Ishikawa (cell line): ENCODE results near the gene FOXRED2.

Source experiments
- CEBPB ChIP-seq: IDR thresholded peaks from 2 replicates; pipeline ENCODE4 v1.6.1; 2012
- CREB1 ChIP-seq: IDR thresholded peaks from 2 replicates; pipeline ENCODE4 v1.6.1; 2012; ENCODE audit warnings: low read depth
- EGR1 ChIP-seq: IDR thresholded peaks from 2 replicates; pipeline ENCODE4 v1.6.1; 2012
- EP300 ChIP-seq: IDR thresholded peaks from 2 replicates; pipeline ENCODE4 v1.6.1; 2012; ENCODE audit warnings: borderline replicate concordance
- FOXM1 ChIP-seq: IDR thresholded peaks from 2 replicates; pipeline ENCODE4 v1.6.1; 2012; ENCODE audit warnings: low read depth, borderline replicate concordance
- NFIC ChIP-seq: IDR thresholded peaks from 2 replicates; pipeline ENCODE4 v1.6.1; 2012
- RAD21 ChIP-seq: IDR thresholded peaks from 2 replicates; pipeline ENCODE4 v1.6.1; 2012; ENCODE audit warnings: low read depth
- TAF1 ChIP-seq: IDR thresholded peaks from 2 replicates; pipeline ENCODE4 v1.6.1; 2012; ENCODE audit warnings: low read depth, mild to moderate bottlenecking
- TCF12 ChIP-seq: IDR thresholded peaks from 2 replicates; pipeline ENCODE4 v1.6.1; 2012; ENCODE audit warnings: low read depth
- TEAD4 ChIP-seq: IDR thresholded peaks from 2 replicates; pipeline ENCODE4 v1.6.1; 2012
- YY1 ChIP-seq: IDR thresholded peaks from 2 replicates; pipeline ENCODE4 v1.6.1; 2012; ENCODE audit warnings: low read depth
- ZBTB7A ChIP-seq: IDR thresholded peaks from 2 replicates; pipeline ENCODE4 v1.6.1; 2012; ENCODE audit warnings: low read depth
- TF ChIP-seq, protein P1 (sequence below): IDR thresholded peaks from 2 replicates; pipeline ENCODE4 v1.6.1; 2012; ENCODE audit warnings: low read depth, mild to moderate bottlenecking
- TF ChIP-seq, protein P2 (sequence below): IDR thresholded peaks from 2 replicates; pipeline ENCODE4 v1.6.1; 2012
- TF ChIP-seq, protein P3 (sequence below): IDR thresholded peaks from 2 replicates; pipeline ENCODE4 v1.6.1; 2012

FOXRED2 gene

DNA sequence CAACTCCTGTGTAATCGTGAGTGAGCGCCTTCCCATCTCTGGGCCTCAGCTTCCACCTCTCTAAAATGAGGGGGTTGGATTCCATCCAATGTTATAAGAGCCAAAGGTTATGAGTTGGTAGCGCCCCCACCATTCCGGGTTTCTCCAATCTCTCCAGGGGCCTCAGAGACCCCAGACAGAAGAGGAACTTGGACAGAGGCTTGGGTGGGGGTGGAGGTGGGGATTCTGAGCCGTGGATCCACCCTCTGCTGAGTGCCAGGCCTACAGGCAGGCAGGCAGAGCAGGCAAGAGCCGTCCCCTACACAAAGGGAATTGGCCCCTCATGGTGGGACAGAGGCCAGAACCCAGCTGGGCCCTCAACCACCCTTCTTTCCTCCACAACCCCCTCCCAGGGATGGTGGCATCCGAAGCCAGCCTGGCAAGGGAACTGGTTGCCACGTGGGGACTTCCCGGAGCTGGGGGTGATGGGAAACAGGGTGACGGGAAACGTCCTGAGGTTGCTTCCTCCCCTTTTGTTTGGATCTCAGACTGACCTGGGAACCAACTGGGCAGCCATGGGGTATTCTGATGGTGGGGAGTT lies 57.2 kb downstream of the FOXRED2 start:
- TF ChIP-seq TCF12 (no peak), YY1 (no peak), EP300 (no peak), FOXM1 (no peak), ZBTB7A (no peak), TAF1 (no peak), CREB1 (no peak), TEAD4 (no peak), CEBPB (no peak), RAD21 (no peak), EGR1 (no peak), NFIC (no peak)
- TF ChIP-seq, protein P1, sequence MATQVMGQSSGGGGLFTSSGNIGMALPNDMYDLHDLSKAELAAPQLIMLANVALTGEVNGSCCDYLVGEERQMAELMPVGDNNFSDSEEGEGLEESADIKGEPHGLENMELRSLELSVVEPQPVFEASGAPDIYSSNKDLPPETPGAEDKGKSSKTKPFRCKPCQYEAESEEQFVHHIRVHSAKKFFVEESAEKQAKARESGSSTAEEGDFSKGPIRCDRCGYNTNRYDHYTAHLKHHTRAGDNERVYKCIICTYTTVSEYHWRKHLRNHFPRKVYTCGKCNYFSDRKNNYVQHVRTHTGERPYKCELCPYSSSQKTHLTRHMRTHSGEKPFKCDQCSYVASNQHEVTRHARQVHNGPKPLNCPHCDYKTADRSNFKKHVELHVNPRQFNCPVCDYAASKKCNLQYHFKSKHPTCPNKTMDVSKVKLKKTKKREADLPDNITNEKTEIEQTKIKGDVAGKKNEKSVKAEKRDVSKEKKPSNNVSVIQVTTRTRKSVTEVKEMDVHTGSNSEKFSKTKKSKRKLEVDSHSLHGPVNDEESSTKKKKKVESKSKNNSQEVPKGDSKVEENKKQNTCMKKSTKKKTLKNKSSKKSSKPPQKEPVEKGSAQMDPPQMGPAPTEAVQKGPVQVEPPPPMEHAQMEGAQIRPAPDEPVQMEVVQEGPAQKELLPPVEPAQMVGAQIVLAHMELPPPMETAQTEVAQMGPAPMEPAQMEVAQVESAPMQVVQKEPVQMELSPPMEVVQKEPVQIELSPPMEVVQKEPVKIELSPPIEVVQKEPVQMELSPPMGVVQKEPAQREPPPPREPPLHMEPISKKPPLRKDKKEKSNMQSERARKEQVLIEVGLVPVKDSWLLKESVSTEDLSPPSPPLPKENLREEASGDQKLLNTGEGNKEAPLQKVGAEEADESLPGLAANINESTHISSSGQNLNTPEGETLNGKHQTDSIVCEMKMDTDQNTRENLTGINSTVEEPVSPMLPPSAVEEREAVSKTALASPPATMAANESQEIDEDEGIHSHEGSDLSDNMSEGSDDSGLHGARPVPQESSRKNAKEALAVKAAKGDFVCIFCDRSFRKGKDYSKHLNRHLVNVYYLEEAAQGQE: no peak
- TF ChIP-seq, protein P2, sequence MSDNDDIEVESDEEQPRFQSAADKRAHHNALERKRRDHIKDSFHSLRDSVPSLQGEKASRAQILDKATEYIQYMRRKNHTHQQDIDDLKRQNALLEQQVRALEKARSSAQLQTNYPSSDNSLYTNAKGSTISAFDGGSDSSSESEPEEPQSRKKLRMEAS: no peak
- TF ChIP-seq, protein P3, sequence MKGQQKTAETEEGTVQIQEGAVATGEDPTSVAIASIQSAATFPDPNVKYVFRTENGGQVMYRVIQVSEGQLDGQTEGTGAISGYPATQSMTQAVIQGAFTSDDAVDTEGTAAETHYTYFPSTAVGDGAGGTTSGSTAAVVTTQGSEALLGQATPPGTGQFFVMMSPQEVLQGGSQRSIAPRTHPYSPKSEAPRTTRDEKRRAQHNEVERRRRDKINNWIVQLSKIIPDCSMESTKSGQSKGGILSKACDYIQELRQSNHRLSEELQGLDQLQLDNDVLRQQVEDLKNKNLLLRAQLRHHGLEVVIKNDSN: no peak

DNA sequence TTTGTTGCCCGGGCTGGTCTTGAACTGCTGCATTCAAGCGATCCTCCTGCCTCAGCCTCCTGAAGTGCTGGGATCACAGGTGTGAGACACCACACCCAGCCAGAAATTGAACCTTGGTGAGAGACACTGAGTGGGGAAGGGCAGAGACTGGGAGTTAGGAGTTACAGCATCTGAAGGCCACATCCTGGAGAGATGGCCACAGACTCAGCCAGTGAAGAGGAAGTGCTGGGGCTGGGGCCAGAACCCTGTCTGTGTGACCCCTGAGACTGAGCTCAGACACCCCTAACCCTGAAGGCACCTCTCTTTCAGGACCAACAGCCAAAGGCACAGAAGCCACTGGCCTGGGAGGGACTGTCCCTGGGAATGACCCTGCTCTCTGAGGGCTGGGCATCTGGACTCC lies 59.2 kb downstream of the FOXRED2 start:
- TF ChIP-seq, protein P3: no peak
- TF ChIP-seq NFIC (no peak), EP300 (no peak), YY1 (no peak), CREB1 (no peak), CEBPB (no peak), RAD21 (no peak), TAF1 (no peak), TCF12 (no peak), ZBTB7A (no peak), FOXM1 (no peak)

DNA sequence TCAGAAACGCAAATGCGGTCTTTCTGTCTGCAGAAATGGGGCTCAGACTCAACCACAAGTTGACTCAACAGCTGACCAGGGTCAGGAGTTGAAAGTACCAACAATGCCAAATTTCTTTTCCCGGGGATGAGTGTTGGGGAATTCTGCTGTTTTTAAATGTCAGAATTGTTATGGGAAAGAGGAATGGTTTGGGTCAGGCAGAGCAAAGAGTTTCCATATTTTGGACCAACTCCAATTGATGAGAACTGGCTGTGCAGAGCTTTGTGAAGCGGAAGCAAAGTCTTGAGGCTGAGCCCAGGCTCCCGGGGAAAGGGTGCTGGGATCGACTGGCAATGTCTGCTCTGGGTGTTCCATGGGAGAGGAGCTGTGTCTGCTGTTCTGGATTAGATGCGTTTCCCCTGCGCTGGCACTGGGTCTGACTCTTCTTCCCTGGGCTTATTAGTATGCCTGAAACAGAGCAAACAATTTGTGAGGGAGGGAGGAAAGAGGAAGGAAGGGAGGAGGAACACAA lies 61.6 kb downstream of the FOXRED2 start:
- TF ChIP-seq TEAD4: no peak
- no peak for TF ChIP-seq NFIC

DNA sequence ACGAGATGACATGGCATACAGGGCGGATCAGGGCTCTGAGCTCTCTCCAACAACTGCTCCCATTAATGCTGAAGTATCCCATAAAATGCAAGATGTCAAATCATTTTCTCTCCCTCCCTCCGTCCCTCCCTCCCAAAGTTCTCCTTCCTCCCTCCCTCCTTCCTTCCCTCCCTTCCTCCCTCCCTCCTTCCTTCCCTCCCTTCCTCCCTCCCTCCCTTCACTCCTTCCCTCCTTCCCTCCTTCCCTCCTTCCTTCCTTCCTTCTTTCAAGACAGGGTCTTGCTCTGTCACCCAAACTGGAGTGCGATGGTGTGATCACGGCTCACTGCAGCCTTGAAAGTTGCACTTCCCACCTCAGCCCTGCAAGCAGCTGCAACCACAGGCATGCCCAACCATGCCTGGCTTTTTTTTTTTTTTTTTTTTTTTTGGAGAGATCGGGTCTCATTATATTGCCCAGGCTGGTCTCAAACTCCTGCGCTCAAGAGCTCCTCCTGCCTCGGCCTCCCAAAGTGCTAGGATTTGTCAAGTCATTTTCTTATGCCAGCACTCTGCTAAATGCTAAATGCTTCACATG lies 63.6 kb downstream of the FOXRED2 start:
- no peak for TF ChIP-seq FOXM1
- TF ChIP-seq, protein P3: no peak
- no peak for TF ChIP-seq EP300
- TF ChIP-seq, protein P1: no peak
- TF ChIP-seq, protein P2: no peak
- TF ChIP-seq CEBPB: no peak
- TF ChIP-seq TEAD4: no peak
- no peak for TF ChIP-seq TAF1
- no peak for TF ChIP-seq NFIC
- TF ChIP-seq RAD21: no peak
- no peak for TF ChIP-seq YY1
- no peak for TF ChIP-seq TCF12
- no peak for TF ChIP-seq ZBTB7A
- TF ChIP-seq CREB1: no peak
- TF ChIP-seq EGR1: no peak

DNA sequence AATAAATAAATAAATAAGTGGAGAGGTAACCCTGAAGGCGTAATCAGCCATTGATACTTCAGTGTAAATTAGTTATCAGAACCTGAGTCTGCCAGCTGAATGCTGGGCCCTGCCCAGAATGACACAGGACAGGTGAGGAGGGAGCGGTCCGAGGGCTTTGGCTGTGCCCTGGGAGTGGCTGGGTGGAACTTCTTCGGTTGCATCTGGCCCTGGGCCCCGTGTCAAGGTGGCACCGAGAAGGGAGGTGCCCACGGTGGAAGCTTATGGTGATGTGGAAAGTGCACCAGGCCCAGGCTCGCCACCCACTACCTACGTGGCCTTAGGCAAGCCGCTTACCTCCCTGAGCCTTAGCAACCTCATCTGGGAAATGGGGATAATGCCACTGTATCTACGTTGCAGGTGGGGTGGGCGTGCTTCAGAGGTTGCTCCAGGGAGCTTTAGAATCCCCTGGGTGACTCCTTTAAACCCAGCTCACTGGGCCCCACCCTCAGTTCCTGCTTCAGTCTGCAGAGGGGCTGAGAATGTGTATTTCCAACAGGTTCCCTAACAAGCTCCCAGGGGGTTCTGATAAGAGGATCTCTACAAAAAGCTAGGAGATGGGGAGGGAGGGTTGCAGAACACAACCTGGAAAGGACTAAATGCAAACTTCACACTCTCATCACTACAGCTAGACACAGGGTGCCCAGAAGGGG lies 64.2 kb downstream of the FOXRED2 start:
- TF ChIP-seq TEAD4 (no peak), RAD21 (no peak), CEBPB (no peak), NFIC (no peak), TAF1 (no peak), ZBTB7A (no peak), CREB1 (no peak), YY1 (no peak), FOXM1 (no peak), EGR1 (no peak)
- TF ChIP-seq, protein P3: no peak
- TF ChIP-seq, protein P1: no peak
